GM13976 (cell line): ENCODE data around the gene CUL5.

Experiments used
- DNase-seq: peaks from one replicate; pipeline ENCODE4 v3.0.0; 2012; ENCODE audit warnings: low spot score
- CTCF ChIP-seq: IDR thresholded peaks from 2 replicates; pipeline ENCODE4 v1.5.1; 2012; ENCODE audit warnings: borderline replicate concordance, mild to moderate bottlenecking; ENCODE audit not compliant: insufficient read depth; ENCODE audit errors: extremely low read depth, missing control alignments, control extremely low read depth
- in situ Hi-C: fragments of 300-500 bp; cut with MboI; formaldehyde crosslinking; loops from one replicate; pipeline ENCODE4 v1.12.0; 2022; ENCODE audit warnings: low sequenced_read_pairs, mixed read lengths, inconsistent platforms; ENCODE audit not compliant: unreplicated experiment

CUL5 gene

GRCh38 chr11:108069947-108070346, 61.2 kb downstream of the CUL5 start:
- in situ Hi-C loops, result no loop called here
- TF ChIP-seq CTCF, result no peak
- DNase-seq, result no peak

- TF ChIP-seq CTCF, result no peak
- in situ Hi-C loops, result no loop called here
- no peak for DNase-seq
Observed at GRCh38 chr11:108084811-108085210, 76.1 kb downstream of the CUL5 start.

- DNase-seq, result no peak
- in situ Hi-C loops, result no loop called here
- no peak for TF ChIP-seq CTCF
Observed at GRCh38 chr11:108085672-108086071, 77.0 kb downstream of the CUL5 start.

- TF ChIP-seq CTCF, result no peak
- DNase-seq, result no peak
- in situ Hi-C loops, result no loop called here
Observed at GRCh38 chr11:108092134-108092533, 83.4 kb downstream of the CUL5 start.

- TF ChIP-seq CTCF, result no peak
- in situ Hi-C loops, result no loop called here
- DNase-seq, result no peak
Observed at GRCh38 chr11:108093128-108093904, 84.6 kb downstream of the CUL5 start.

GRCh38 chr11:108097179-108097578, 88.5 kb downstream of the CUL5 start:
- in situ Hi-C loops, result no loop called here
- TF ChIP-seq CTCF, result no peak

More at GRCh38 chr11:108097179-108097578, 88.5 kb downstream of the CUL5 start:
- no peak for DNase-seq
